T-helper 2 cell (primary cell): Measurements from ENCODE around the gene ARFGEF3.
"Not testable (repeated sequence)": the region's sequence is repeated elsewhere in the genome, so short reads cannot be mapped to it uniquely, and the experiment has no call there.

ENCODE experiments used
- DNase-seq, 5 experiments: peaks; one replicate each; pipeline versions ENCODE4 v3.0.0 to v3.0.0-alpha.2; 2012 to 2022
- total RNA-seq, 2 donors: gene quantifications; one replicate each; lab custom pipeline; 2026; lab: John Stamatoyannopoulos, UW

ARFGEF3 gene
- total RNA-seq: 0 to 1.0 reads per million in 2 donors

DNA sequence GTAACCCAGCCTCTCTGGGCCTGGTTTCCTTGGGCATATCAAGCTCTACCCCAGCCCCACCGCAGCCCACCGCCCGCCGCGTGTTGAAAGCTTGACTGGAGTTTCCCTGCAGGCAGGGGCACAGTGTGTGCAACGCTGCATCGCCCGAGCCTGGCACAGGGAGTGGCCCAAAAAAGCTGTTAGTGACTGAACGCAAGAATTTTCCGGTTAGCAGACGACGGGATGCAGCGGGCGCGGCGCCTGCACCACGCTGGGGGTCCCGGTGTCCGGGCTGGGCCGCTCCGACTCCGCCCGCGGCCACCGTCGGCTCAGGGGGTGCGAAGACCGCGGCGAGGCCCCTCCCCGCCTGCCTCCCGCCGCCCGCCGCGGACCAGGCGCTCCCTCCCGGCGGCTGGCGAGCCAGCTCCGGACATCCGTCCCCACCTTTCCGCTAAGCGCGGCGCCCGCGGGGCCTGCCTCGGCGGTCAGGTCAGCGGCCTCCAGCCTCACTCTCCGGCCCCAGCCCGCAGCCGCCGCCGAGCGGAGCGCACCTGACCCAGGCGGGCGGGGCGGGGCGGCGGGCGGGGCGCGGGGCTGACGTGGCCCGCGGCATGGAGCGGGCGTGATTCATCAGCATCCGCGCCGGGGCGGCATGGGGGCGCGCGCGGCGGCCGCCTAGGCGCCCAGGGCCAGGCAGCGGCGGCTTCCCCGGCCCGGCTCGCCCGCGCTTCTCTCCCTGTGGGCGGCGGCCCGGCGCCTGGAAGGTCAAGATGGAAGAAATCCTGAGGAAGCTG, at the start of gene ARFGEF3:
TSS of gene ARFGEF3 (plus strand) at position 602 of the 773 bp plus-strand sequence. CDS start at position 750, 148 bp downstream.
- DNase-seq: peak; percentile 14 to 62 (median 35)

- no peak for DNase-seq
Observed at GRCh38 chr6:138113588-138114210, 48.0 kb upstream of the ARFGEF3 start.

GRCh38 chr6:138115201-138115600, 46.5 kb upstream of the ARFGEF3 start:
- no peak for DNase-seq

DNA sequence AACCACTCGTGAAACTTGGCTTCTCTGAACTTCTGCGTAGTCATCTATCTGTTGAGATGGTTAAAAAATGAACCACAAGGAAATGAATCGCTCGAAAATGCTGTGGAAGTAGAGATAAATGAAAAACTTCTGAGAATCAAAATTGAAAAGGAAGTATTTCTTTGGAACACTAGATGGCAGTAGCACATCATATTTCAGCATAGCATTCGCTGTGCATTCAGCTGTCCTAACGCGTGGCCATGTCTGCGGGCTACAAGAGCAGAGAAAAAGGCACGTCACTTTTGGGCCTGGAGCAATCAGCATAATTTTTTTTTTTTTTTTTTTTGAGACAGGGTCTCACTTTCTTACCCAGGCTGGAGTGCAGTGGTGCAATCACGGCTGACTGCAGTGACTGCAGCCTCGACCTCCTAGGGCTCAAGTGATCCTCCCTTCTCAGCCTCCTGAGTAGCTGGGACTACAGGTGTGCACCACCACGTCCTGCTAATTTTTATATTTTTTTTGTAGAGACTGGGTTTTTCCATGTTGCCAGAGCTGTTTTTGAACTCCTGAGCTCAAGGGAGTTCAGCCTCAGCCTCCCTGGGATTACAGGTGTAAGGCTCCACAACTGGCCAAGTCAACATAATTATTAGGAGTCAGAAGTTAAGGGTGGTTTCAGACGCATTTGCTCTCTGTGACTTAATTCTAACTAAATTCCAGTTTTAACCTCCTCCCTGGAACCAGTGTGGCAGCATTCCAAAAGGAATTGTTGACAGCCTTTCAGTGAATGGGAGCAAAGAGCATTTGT, 45.7 kb upstream of the ARFGEF3 start:
- peak in 3 of 5 experiments; percentile 12 to 76 (median 28) for DNase-seq

- DNase-seq: no peak
Observed at GRCh38 chr6:138116661-138116999, 45.1 kb upstream of the ARFGEF3 start.

- DNase-seq: no peak
Observed at GRCh38 chr6:138117376-138117914, 44.3 kb upstream of the ARFGEF3 start.

DNA sequence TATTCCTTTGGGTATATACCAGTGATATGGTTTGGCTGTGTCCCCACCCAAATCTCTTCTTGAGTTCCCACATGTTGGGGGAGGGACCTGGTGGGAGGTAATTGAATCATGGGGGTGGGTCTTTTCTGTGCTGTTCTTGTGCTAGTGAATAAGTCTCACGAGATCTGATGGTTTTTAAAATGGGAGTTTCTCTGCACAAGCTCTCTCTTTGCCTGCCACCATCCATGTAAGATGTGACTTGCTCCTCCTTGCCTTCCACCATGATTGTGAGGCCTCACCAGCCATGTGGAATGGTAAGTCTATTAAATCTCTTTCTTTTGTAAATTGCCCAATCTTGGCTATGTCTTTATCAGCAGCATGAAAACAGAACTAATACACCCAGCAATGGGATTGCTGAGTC, 42.5 kb upstream of the ARFGEF3 start:
- DNase-seq: not testable (repeated sequence)

GRCh38 chr6:138119976-138120375, 41.8 kb upstream of the ARFGEF3 start:
- DNase-seq: no peak

- DNase-seq: no peak
Observed at GRCh38 chr6:138124096-138124495, 37.6 kb upstream of the ARFGEF3 start.

- no peak for DNase-seq
Observed at GRCh38 chr6:138128096-138128495, 33.6 kb upstream of the ARFGEF3 start.

GRCh38 chr6:138129190-138129589, 32.5 kb upstream of the ARFGEF3 start:
- DNase-seq: no peak

DNA sequence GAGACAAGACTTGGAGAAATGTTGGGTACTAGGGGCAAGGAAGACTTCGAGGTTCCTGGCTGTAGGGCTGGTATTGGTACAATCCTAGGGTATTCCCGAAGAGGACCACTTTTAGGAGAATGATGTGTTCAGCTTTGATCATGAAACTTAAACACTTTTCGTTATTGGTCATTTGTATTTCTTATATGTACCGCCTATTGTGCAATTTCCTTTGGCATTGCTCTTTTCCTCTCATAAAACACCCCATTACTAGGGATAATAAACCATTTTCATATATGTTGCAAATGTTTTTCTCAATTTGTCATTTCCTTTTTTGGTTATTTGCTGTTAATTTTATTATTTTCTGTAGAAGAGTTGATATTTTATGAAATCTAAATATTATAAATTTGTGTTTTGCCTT, 18.9 kb upstream of the ARFGEF3 start:
- DNase-seq: no peak

- DNase-seq: no peak
Observed at GRCh38 chr6:138145402-138145801, 16.3 kb upstream of the ARFGEF3 start.

- no peak for DNase-seq
Observed at GRCh38 chr6:138146544-138146943, 15.2 kb upstream of the ARFGEF3 start.

DNA sequence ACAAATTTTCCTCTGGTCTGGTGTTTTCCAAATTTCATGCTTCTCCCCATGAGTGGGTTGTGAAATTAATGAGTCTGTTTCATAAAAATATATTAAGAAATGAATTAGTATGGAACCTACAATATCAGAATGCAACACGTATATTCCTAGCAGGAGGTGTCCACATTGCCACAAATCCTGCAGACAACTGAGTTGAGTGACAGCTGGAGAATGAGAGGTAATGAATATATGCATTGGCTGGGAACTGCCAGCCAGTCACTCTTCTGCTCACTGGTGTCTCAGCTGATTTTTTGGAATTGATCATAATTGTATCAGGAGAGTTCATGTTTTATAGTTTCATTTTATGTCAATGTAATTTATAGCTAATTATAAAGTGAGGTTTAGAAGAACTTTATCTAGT, 6.3 kb upstream of the ARFGEF3 start:
- DNase-seq: no peak

- no peak for DNase-seq
Observed at GRCh38 chr6:138157986-138158638, 3.6 kb upstream of the ARFGEF3 start.

GRCh38 chr6:138159246-138159645, 2.5 kb upstream of the ARFGEF3 start:
- DNase-seq: no peak

DNA sequence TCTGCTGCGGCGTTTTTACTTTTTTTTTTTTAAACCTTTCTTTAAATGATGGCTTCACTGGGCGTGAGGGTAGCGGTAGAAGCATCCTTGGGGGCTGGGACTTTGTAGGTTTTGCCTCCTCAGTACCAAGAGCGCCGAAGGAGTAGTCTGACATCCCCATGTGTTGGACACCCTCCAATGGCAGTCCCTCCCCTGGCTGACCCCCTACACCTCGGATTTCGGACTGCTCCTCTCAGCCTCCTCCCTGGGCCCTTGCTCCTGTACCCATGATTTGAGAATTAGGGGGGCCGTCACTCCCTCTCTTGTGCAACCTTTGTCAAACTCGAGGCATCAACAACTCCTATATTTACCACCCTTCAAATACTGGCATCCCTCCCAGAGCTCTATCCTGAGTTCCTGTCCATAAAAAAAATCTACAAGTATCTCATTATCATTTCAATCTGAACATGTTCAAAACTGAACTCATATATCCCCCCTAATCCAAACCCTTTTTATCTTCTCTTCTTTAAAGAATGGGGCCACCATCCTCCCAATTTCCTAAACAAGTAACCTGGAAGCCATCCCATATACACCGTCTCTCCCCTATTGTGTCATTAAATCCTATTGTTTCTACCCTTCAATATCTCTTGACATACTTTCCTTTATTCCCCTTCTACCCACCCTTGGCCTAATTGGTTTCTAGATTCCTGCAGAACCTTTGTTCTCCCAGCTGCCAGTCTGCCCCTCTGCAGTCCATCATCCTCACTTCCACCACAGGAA, 1.2 kb upstream of the ARFGEF3 start:
- no peak for DNase-seq

DNA sequence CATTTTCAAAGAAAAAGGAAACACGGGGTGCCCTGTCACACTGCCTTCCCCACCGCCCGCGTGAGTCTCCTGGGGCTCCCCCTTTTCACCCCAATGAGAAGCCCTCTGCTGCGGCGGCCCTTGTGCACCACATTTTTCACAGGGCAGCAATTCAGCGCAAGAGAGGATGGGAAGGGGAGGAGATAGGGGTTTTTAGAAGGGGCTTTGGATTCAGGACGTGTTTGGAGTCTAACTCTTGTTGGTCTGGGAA, 726 bp upstream of the ARFGEF3 start:
- DNase-seq: peak in 1 of 5 experiments; percentile 7

DNA sequence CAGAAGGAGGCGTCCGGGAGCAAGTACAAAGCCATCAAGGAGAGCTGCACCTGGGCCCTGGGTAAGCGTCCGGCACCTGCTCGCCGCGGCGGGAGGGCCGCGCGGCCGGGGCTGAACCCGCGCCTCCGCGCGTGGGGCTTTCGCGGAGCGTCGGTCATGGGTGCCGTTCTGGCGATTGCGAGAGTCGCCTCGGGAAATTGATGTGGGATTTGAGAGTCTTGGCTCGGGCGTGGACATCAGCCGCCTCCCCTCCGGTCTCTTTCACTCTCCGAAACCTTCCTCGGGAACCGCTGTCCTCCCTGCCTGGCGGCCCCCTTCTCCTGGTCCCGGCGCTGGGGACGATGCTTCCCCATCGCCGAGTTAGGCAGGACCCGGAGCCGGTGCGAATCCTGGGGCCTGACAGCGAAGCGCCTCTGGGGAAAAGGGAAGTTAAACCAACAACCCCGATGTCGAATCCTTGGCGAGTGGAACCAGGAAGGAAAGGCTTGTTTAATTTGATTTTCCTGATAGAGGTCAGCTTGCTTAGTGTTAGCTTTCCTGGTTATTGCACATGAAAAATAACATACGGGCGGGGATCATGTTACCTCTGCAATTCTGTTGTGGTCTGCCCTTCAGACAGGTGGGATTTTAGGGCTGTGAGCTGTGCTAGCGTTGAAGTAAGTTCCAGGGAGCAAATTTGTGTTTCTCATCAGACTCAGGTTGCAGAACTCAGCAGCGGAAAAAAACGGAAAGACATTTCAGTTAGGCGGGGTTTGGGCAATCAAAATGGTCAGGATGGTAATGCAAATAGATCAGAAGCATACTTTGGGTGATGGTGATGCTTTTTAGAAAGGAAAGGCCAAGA, 594 bp downstream of the ARFGEF3 start:
- DNase-seq: no peak

DNA sequence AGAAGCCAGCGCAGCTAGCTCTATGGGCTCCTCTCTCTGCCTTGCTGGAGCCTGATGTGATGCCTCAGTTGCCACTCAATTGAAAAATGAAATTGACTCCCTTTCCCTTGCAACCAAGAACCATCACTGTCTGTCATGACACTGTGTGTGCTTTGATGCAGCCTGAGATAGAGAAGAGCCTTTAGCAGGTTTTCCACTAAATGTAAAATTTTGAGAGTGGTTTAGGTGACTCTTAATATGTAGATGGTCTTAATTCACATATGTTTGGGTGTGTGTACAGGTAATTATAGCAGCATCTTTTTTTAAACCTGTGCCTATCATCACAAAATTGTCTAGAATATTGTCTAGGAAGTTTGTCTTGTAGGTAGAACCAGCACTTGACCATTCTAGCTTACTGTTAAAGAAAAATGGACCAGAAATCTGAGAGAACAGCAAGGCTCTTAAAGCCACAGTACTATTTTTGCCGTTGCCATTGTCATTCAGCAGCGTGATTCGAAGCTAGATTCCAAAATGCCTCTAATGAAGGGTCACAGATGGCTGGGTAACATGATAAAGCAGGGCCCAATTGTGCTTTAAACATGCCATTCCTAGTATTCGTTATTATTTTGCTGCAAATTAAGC, 1.3 kb downstream of the ARFGEF3 start:
- no peak for DNase-seq
